ENCODE results near the gene SLC52A1.

The SLC52A1 gene

DNA sequence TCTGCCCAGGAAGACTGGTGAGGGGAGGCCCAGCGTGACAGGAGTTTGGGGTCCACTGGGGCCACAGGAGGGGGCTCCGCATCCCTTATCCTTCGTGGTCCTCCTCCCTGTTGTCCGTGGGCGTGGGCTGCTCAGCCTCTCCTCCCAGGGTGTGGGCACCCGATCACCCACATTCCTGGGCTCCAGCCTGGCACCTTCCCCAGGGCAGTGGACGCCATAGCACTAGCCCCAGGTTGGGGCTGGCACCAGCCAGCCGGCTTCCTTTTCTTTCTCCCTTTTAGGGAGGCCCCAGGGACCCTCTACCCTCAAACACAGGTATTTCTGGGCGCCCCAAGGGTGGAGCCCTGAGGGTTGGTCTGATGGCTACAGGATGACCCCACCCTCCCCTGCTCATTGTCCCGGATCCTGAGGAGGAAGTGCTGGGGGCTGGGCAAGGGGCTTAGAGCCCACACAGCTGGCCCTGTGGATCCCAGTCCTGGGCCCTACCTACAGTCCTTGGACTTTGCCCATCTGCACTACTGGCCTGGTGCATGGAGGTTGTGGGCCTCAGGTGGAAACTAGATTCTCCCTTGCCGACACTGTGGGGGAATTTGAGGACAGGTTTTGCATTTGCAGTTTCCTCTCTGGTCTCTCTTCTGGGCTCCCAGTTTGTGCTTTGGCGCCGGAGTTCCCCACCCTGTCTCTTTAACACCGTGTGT lies 36.3 kb downstream of the SLC52A1 start:
- Mint-ChIP-seq H3K9me3 (no peaks in the 10 kb centered on the region), H3K27me3 (ENCODE audit: low read depth) (no peaks in the 10 kb centered on the region), H3K4me1 (peaks cover 22% of the 10 kb centered on the region), H3K4me3 (peak overlapping the region; percentile 80 to 83 (median 82)), H3K27ac (peak overlapping the region; percentile 29 to 78 (median 50)), H3K36me3 (ENCODE audit: low read depth) (peaks cover 27% of the 10 kb centered on the region)
- TF ChIP-seq, protein P1, sequence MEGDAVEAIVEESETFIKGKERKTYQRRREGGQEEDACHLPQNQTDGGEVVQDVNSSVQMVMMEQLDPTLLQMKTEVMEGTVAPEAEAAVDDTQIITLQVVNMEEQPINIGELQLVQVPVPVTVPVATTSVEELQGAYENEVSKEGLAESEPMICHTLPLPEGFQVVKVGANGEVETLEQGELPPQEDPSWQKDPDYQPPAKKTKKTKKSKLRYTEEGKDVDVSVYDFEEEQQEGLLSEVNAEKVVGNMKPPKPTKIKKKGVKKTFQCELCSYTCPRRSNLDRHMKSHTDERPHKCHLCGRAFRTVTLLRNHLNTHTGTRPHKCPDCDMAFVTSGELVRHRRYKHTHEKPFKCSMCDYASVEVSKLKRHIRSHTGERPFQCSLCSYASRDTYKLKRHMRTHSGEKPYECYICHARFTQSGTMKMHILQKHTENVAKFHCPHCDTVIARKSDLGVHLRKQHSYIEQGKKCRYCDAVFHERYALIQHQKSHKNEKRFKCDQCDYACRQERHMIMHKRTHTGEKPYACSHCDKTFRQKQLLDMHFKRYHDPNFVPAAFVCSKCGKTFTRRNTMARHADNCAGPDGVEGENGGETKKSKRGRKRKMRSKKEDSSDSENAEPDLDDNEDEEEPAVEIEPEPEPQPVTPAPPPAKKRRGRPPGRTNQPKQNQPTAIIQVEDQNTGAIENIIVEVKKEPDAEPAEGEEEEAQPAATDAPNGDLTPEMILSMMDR (IDR thresholded peaks at IDR 0.05; ENCODE audit: unreplicated experiment in 3 of 3): no peak

DNA sequence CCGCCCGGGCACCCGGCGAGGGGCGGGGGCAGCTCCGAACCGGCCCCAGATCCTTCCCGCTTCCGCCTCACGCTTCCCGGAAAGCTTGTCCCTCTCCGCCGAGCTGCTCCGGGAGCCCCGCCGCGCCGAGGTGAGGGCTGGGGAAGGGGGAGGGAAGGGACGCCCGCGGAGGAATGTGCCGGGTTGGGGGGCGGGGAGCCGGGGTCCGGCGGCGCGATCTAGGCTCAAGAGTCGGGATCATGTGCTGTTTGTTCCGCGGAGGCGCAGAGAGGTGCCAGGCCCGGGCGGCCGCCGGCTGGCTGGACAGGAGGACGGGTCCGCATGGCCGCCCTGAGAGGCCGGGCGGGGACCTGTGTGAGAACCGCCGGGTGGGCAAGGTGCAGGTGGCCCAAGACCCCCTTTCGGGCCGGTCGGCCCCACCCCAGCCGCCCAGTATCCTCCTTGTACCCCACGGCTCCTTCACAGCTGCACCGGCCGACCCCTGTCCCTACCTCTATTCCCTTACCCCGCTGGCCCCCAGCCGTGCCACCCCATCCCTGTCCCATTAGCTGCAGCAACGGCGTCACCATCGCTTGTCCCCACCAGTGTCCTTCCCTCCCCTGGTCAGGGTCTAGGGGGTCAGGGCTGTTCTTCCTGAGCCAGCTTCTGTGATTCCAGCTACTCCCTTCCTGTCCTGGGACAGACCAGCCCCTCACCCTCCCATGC lies 37.0 kb downstream of the SLC52A1 start:
- Mint-ChIP-seq H3K36me3 (ENCODE audit: low read depth) (peaks cover 20% of the 10 kb centered on the region), H3K9me3 (no peaks in the 10 kb centered on the region), H3K4me3 (peak overlapping the region; percentile 80 to 83 (median 82)), H3K4me1 (peaks cover 22% of the 10 kb centered on the region), H3K27me3 (ENCODE audit: low read depth) (no peaks in the 10 kb centered on the region), H3K27ac (peak overlapping the region in 1 of 3 experiments; percentile 78)
- TF ChIP-seq, protein P1 (IDR thresholded peaks at IDR 0.05; ENCODE audit: unreplicated experiment in 3 of 3): no peak

DNA sequence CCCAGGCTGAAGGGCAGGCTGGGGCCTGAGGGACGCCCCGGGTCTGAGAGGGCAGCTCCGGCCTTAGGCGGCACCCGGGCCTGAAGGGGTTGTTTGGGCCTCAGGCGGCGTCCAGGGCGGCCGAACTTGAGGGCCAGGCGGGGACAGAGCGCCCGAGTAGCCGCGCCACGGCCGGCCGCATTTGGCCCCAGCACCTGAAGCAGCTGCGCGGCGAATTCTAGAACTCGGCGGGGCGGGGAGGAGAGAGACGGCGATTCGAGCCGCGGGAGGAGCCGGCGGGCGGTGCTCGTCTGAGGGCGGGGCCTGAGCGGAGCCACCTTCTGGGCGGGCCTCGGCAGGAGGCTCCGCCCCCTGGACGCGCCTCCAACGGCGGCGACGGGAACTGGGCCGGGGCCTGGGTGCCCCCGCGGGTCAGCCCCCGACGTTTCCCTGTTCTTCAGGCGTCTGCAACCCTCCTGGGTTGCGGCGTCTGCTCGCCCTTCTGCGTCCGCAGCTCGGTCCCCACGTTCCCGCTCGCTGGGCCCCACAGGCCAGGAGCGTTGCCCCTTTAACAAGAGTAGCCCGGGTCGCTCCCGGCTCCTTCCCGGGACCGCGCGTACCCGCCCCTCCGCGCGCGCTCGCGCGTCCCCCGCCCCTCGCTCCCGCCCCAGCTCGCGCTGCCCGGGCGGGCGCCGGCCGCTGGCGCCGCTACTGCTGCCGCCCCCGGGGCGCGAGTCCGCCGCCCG lies 37.8 kb downstream of the SLC52A1 start, which contains the start of the genes INCA1 and KIF1C:
TSS of gene INCA1 (minus strand) at position 221 of the 725 bp plus-strand sequence. CDS start 3,085 bp downstream, outside the sequence.
TSS of gene KIF1C (plus strand) at position 649 of the 725 bp plus-strand sequence. CDS start 2,297 bp downstream, outside the sequence.
- Mint-ChIP-seq H3K4me3 (peak within 1 kb of the TSS; percentile 82 to 94 (median 87)), H3K36me3 (ENCODE audit: low read depth) (peaks cover 17% of the 10 kb centered on the region), H3K9me3 (no peaks in the 10 kb centered on the region), H3K27me3 (ENCODE audit: low read depth) (no peaks in the 10 kb centered on the region), H3K27ac (peak within 1 kb of the TSS; percentile 91 to 97 (median 95)), H3K4me1 (peaks cover 22% of the 10 kb centered on the region)
- TF ChIP-seq, protein P1 (IDR thresholded peaks at IDR 0.05; ENCODE audit: unreplicated experiment in 3 of 3): peak in 1 of 3 experiments; percentile 18

DNA sequence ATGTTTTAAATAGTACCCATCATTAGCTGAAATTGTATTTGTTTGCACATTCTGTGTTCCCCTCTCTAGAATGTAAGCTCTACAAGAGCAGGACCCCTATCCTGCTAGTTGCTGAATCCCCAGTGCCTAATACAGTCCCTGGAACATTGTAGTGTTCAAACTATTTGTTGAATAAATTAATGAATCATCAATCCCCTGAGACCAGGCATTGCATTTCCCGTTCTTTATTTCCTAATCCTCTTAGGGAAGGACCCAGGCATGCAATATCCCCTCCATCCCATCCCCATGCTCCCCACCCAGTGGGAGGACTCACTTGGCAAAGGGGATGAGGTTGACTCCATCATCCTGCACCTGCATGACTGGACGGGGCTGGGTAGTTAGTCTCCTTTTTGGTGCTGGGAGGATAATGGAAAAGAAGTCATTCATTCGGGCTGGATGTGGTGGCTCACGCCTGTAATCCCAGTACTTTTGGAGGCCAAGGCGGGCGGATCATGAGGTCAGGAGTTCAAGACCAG lies 41.1 kb downstream of the SLC52A1 start:
- Mint-ChIP-seq H3K4me1 (peaks cover 15% of the 10 kb centered on the region), H3K9me3 (no peaks in the 10 kb centered on the region), H3K36me3 (ENCODE audit: low read depth) (no peaks in the 10 kb centered on the region), H3K27me3 (ENCODE audit: low read depth) (no peaks in the 10 kb centered on the region), H3K27ac (no peak overlapping the region), H3K4me3 (peak overlapping the region in 1 of 3 experiments; percentile 19)
- TF ChIP-seq, protein P1 (IDR thresholded peaks at IDR 0.05; ENCODE audit: unreplicated experiment in 3 of 3): no peak

DNA sequence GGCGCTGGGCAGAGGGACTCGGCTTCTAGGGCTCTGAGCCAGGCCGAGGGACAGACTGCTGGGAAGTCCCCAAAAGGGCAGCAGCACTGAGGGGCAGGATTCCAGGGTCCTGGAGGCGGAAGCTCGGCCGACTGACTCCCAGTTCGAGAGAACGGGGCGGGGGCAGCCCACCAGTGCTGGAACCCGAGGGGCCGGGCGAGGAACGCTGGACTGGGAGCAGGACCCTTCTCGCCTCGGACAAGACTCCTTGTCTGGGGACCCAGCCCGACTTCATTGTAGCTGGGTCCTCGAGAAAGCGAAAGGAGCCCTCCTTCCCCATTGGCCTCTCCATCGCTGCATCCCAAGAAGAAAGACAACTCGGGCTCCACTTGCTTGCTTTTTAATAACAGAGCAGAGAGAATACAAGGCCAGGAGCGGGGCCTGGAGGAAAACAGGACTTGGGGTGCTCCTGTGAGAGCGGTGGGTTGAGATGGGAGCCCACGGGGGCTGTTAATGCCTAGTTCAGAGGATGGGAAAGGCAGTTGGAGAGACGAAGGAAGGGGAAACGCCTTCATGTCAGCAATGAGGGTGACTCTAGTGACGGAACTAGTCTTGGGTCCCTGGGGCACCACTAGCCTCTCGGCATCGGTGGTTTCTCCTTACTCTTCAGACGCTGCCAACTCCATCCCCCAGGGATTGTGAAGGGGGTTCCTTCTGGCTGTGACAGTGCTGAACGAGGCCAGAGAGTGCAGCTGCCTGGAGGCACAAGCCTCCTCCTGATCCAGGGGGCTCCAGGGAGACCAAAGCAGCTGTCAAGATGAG lies 47.3 kb downstream of the SLC52A1 start:
- TF ChIP-seq, protein P1 (IDR thresholded peaks at IDR 0.05; ENCODE audit: unreplicated experiment in 3 of 3): no peak
- Mint-ChIP-seq H3K4me3 (peak overlapping the region; percentile 83 to 92 (median 88)), H3K4me1 (peaks cover 34% of the 10 kb centered on the region), H3K9me3 (no peaks in the 10 kb centered on the region), H3K27ac (peak overlapping the region; percentile 67 to 90 (median 83)), H3K27me3 (ENCODE audit: low read depth) (no peaks in the 10 kb centered on the region), H3K36me3 (ENCODE audit: low read depth) (peaks cover 4% of the 10 kb centered on the region)
